Naive thymus-derived CD4-positive, alpha-beta T cell (primary cell): ENCODE results near the gene ARMC8. TPM values are rescaled to one million over a fixed set of nuclear protein-coding genes. Genes with fewer than 3 reads are reported as not detected.

Experiments
- ATAC-seq: fragments of 150-1000 bp; cut with Tn5 transposase; 2 replicates; pipeline ENCODE4 v1.10.0; 2021; ENCODE audit warnings: mild to moderate bottlenecking, moderate library complexity
- CTCF ChIA-PET: fragments of 350-600 bp; sonication (Branson Sonifier 250); formaldehyde crosslinking; loops from one replicate; lab custom pipeline; 2021; ENCODE audit warnings: antibody characterized with exemption; lab: Charles Lee
- POLR2A ChIA-PET: fragments of 350-600 bp; sonication (Branson Sonifier 250); formaldehyde crosslinking; loops from one replicate; lab custom pipeline; 2021; ENCODE audit warnings: antibody characterized with exemption, inconsistent platforms; lab: Charles Lee
- DNase-seq, 9 donors: peaks; one replicate each; pipeline versions ENCODE4 v3.0.0 to v3.0.0-alpha.2; 2020 to 2022; ENCODE audit warnings: mixed read lengths in 1 of 9
- H3K27ac ChIP-seq: one replicate; pipeline ENCODE4 v1.7.0; 2013; ENCODE audit warnings: mild to moderate bottlenecking, low read depth, low read length, moderate library complexity
- H3K27me3 ChIP-seq, 2 donors: one replicate each; pipeline ENCODE4 v1.7.0; 2013; ENCODE audit warnings: low read length in 2 of 2, mild to moderate bottlenecking in 2 of 2, moderate library complexity in 2 of 2; ENCODE audit not compliant: control insufficient read depth in 2 of 2, insufficient read depth in 2 of 2
- H3K36me3 ChIP-seq, 3 experiments: 1 replicate in 2 of 3; 2 replicates in 1 of 3; pipeline ENCODE4 v1.7.0; 2013; ENCODE audit warnings: low read length in 3 of 3, mild to moderate bottlenecking in 3 of 3, moderate library complexity in 1 of 3; ENCODE audit not compliant: insufficient read depth in 3 of 3, control insufficient read depth in 2 of 3
- H3K4me1 ChIP-seq, 2 donors: one replicate each; pipeline ENCODE4 v1.7.0; 2013; ENCODE audit warnings: low read length in 2 of 2, mild to moderate bottlenecking in 2 of 2, moderate library complexity in 1 of 2; ENCODE audit not compliant: control insufficient read depth in 2 of 2, insufficient read depth in 2 of 2
- H3K4me3 ChIP-seq: 2 replicates; pipeline ENCODE4 v1.7.0; 2013; ENCODE audit warnings: mild to moderate bottlenecking, low read length
- H3K9me3 ChIP-seq, 3 experiments: 1 replicate in 2 of 3; 2 replicates in 1 of 3; pipeline ENCODE4 v1.7.0; 2013; ENCODE audit warnings: low read length in 3 of 3; ENCODE audit not compliant: control insufficient read depth in 2 of 3
- H3K27ac Mint-ChIP-seq, 9 donors: one replicate each; pipeline ENCODE4 v1.8.0; 2020 to 2022; ENCODE audit warnings: mixed read lengths in 9 of 9, mild to moderate bottlenecking in 8 of 9, moderate library complexity in 5 of 9, inconsistent platforms in 2 of 9
- H3K27me3 Mint-ChIP-seq, 5 donors: one replicate each; pipeline ENCODE4 v1.8.0; 2021 to 2022; ENCODE audit warnings: mixed read lengths in 5 of 5, mild to moderate bottlenecking in 1 of 5
- H3K36me3 Mint-ChIP-seq, 5 donors: one replicate each; pipeline ENCODE4 v1.8.0; 2020 to 2022; ENCODE audit warnings: mixed read lengths in 5 of 5, mild to moderate bottlenecking in 3 of 5, inconsistent platforms in 1 of 5
- H3K4me1 Mint-ChIP-seq, 7 donors: one replicate each; pipeline ENCODE4 v1.8.0; 2020 to 2022; ENCODE audit warnings: mixed read lengths in 7 of 7, mild to moderate bottlenecking in 3 of 7, inconsistent platforms in 1 of 7
- H3K4me3 Mint-ChIP-seq, 10 donors: one replicate each; pipeline ENCODE4 v1.8.0; 2020 to 2022; ENCODE audit warnings: mild to moderate bottlenecking in 10 of 10, mixed read lengths in 10 of 10, moderate library complexity in 6 of 10, inconsistent platforms in 2 of 10
- H3K9me3 Mint-ChIP-seq, 11 donors: one replicate each; pipeline ENCODE4 v1.8.0; 2020 to 2022; ENCODE audit warnings: mixed read lengths in 11 of 11, mild to moderate bottlenecking in 4 of 11, inconsistent platforms in 1 of 11, moderate library complexity in 1 of 11
- intact Hi-C, 2 donors: fragments of 100-400 bp; cut with micrococcal nuclease; formaldehyde crosslinking; loops; one replicate each; pipeline ENCODE4 v1.15.1; 2023
- polyA plus RNA-seq, 2 donors: library from polyadenylated mRNA; unstranded; fragments of 300-500 nt; fragmentation: Illumina TruSeq; gene quantifications; one replicate each; pipeline ENCODE4 v1.2.3, GENCODE V29; 2021
- total RNA-seq, 6 experiments: library from RNA in 5 of 6; stranded (reverse) in 5 of 6; gene quantifications; 1 replicate in 5 of 6; 2 replicates in 1 of 6; pipeline ENCODE4 v1.2.3 and lab custom pipeline; 2021 to 2026

The ARMC8 gene
- total and polyA plus RNA-seq, 7 experiments from 2014 or later = 43.3 to 72.3 (median 65.2) TPM

- H3K27ac Mint-ChIP-seq = peak overlapping the region in 1 of 9 donors; percentile 71
- H3K27me3 ChIP-seq = no peaks in the 10 kb centered on the region
- no peak overlapping the region for H3K4me3 Mint-ChIP-seq
- peaks cover 15 to 45% (median 33%) of the 10 kb centered on the region in 5 donors for H3K36me3 Mint-ChIP-seq
- DNase-seq (no peak), ATAC-seq (no peak)
- H3K4me3 ChIP-seq = no peak overlapping the region
- CTCF ChIA-PET = no interaction called here
- no peak overlapping the region for H3K27ac ChIP-seq
- POLR2A ChIA-PET = no interaction called here
- H3K4me1 Mint-ChIP-seq = peaks cover 0 to 1% (median 0%) of the 10 kb centered on the region in 7 donors
- H3K27me3 Mint-ChIP-seq = no peaks in the 10 kb centered on the region
- H3K4me1 ChIP-seq = no peaks in the 10 kb centered on the region
- intact Hi-C loops = loop anchor here in 1 of 2 donors (5.0 kb wide), 1 partner anchor 38 kb away; the partner anchor contains the start of gene NME9
- no peaks in the 10 kb centered on the region for H3K9me3 Mint-ChIP-seq
- H3K9me3 ChIP-seq = no peaks in the 10 kb centered on the region
- H3K36me3 ChIP-seq = peaks cover 6 to 72% (median 17%) of the 10 kb centered on the region in 3 experiments
Measured at GRCh38 chr3:138289701-138290100, 102.6 kb downstream of the ARMC8 start.

- ATAC-seq (no peak), DNase-seq (no peak)
- ChIA-PET POLR2A (interaction anchor here (0.6 kb wide), 1 partner anchor 24 kb away, joined by 3 read pairs; no protein-coding TSS in a partner anchor), CTCF (no interaction called here)
- Mint-ChIP-seq H3K4me1 (peaks cover 0 to 14% (median 0%) of the 10 kb centered on the region in 7 donors), H3K4me3 (peak overlapping the region in 1 of 10 donors; percentile 8), H3K27ac (peak overlapping the region in 3 of 9 donors; percentile 32 to 66 (median 38)), H3K27me3 (no peaks in the 10 kb centered on the region), H3K9me3 (peaks cover 0 to 1% (median 0%) of the 10 kb centered on the region in 11 donors), H3K36me3 (peaks cover 1 to 39% (median 6%) of the 10 kb centered on the region in 5 donors)
- intact Hi-C loops = no loop called here
- Histone ChIP-seq H3K27ac (no peak overlapping the region), H3K36me3 (peaks cover under 1 to 18% (median 4%) of the 10 kb centered on the region in 3 experiments), H3K4me1 (no peaks in the 10 kb centered on the region), H3K9me3 (no peaks in the 10 kb centered on the region), H3K4me3 (no peak overlapping the region), H3K27me3 (no peaks in the 10 kb centered on the region)
Measured at GRCh38 chr3:138296639-138297038, 109.5 kb downstream of the ARMC8 start.

- Mint-ChIP-seq H3K27ac (peak overlapping the region in 5 of 9 donors; percentile 12 to 66 (median 50)), H3K9me3 (peaks cover 0 to 1% (median 0%) of the 10 kb centered on the region in 11 donors), H3K36me3 (peaks cover 0 to 38% (median 4%) of the 10 kb centered on the region in 5 donors), H3K4me3 (no peak overlapping the region), H3K4me1 (peaks cover 0 to 14% (median 0%) of the 10 kb centered on the region in 7 donors), H3K27me3 (no peaks in the 10 kb centered on the region)
- ChIA-PET POLR2A (interaction anchor here (0.6 kb wide), 1 partner anchor 24 kb away, joined by 3 read pairs; no protein-coding TSS in a partner anchor), CTCF (no interaction called here)
- Histone ChIP-seq H3K27me3 (no peaks in the 10 kb centered on the region), H3K36me3 (peaks cover 0 to 15% (median 4%) of the 10 kb centered on the region in 3 experiments), H3K4me3 (no peak overlapping the region), H3K27ac (no peak overlapping the region), H3K4me1 (no peaks in the 10 kb centered on the region), H3K9me3 (no peaks in the 10 kb centered on the region)
- ATAC-seq (no peak), DNase-seq (no peak)
- intact Hi-C loops = no loop called here
Measured at GRCh38 chr3:138297059-138297607, 110.0 kb downstream of the ARMC8 start.

- peaks cover 0 to 1% (median 0%) of the 10 kb centered on the region in 11 donors for H3K9me3 Mint-ChIP-seq
- H3K4me1 ChIP-seq = no peaks in the 10 kb centered on the region
- peaks cover 0 to 33% (median 0%) of the 10 kb centered on the region in 5 donors for H3K36me3 Mint-ChIP-seq
Measured at GRCh38 chr3:138297876-138298275, 110.8 kb downstream of the ARMC8 start.

GRCh38 chr3:138300647-138301046, 113.5 kb downstream of the ARMC8 start:
- no peak for DNase-seq
- Mint-ChIP-seq H3K36me3 (peaks cover 0 to 21% (median 2%) of the 10 kb centered on the region in 5 donors), H3K27me3 (no peaks in the 10 kb centered on the region), H3K4me1 (peaks cover 0 to 14% (median 0%) of the 10 kb centered on the region in 7 donors), H3K4me3 (no peak overlapping the region), H3K9me3 (peaks cover 0 to 2% (median 0%) of the 10 kb centered on the region in 11 donors), H3K27ac (peak overlapping the region in 4 of 9 donors; percentile 12 to 42 (median 18))
- H3K4me3 ChIP-seq = no peak overlapping the region
- no peak for ATAC-seq
- H3K9me3 ChIP-seq = no peaks in the 10 kb centered on the region
- CTCF ChIA-PET = no interaction called here
- peaks cover 0 to 5% (median 4%) of the 10 kb centered on the region in 3 experiments for H3K36me3 ChIP-seq
- intact Hi-C loops = no loop called here
- POLR2A ChIA-PET = interaction anchor here (0.6 kb wide), 1 partner anchor 615 kb away, joined by 3 read pairs; no protein-coding TSS in a partner anchor
- no peaks in the 10 kb centered on the region for H3K27me3 ChIP-seq
- no peak overlapping the region for H3K27ac ChIP-seq
- H3K4me1 ChIP-seq = no peaks in the 10 kb centered on the region

More at GRCh38 chr3:138297876-138298275, 110.8 kb downstream of the ARMC8 start:
- Histone ChIP-seq H3K36me3 (peaks cover 0 to 11% (median 4%) of the 10 kb centered on the region in 3 experiments), H3K27ac (no peak overlapping the region), H3K9me3 (no peaks in the 10 kb centered on the region), H3K4me3 (no peak overlapping the region), H3K27me3 (no peaks in the 10 kb centered on the region)
- ChIA-PET CTCF (no interaction called here), POLR2A (no interaction called here)
- intact Hi-C loops = no loop called here
- ATAC-seq (no peak), DNase-seq (no peak)
- no peak overlapping the region for H3K4me3 Mint-ChIP-seq
- H3K27ac Mint-ChIP-seq = peak overlapping the region in 4 of 9 donors; percentile 5 to 66 (median 37)
- H3K4me1 Mint-ChIP-seq = peaks cover 0 to 14% (median 0%) of the 10 kb centered on the region in 7 donors
- no peaks in the 10 kb centered on the region for H3K27me3 Mint-ChIP-seq

GRCh38 chr3:138303474-138303873, 116.4 kb downstream of the ARMC8 start:
- DNase-seq (no peak), ATAC-seq (no peak)
- H3K36me3 ChIP-seq = peaks cover 0 to 3% (median 0%) of the 10 kb centered on the region in 3 experiments
- no peaks in the 10 kb centered on the region for H3K27me3 ChIP-seq
- ChIA-PET POLR2A (no interaction called here), CTCF (no interaction called here)
- intact Hi-C loops = no loop called here
- Mint-ChIP-seq H3K4me3 (no peak overlapping the region), H3K4me1 (no peaks in the 10 kb centered on the region), H3K27ac (no peak overlapping the region), H3K27me3 (peaks cover 0 to 12% (median 0%) of the 10 kb centered on the region in 5 donors), H3K9me3 (peaks cover 3 to 21% (median 12%) of the 10 kb centered on the region in 11 donors), H3K36me3 (peaks cover 11 to 26% (median 17%) of the 10 kb centered on the region in 5 donors)
- no peak overlapping the region for H3K4me3 ChIP-seq
- H3K9me3 ChIP-seq = peaks cover 4 to 9% (median 6%) of the 10 kb centered on the region in 3 experiments
- no peak overlapping the region for H3K27ac ChIP-seq
- no peaks in the 10 kb centered on the region for H3K4me1 ChIP-seq
